Transverse colon (tissue), 3 donors: ENCODE results near the gene ME3.

Experiments
- POLR2A ChIP-seq: fragments of 450-650 bp; IDR thresholded peaks from one replicate; pipeline ENCODE4 v1.6.1; 2016; ENCODE audit warnings: antibody characterized with exemption, mild to moderate bottlenecking, moderate library complexity
- POLR2AphosphoS5 ChIP-seq, 3 donors: sonication (generic); formaldehyde crosslinking; IDR thresholded peaks; one replicate each; pipeline ENCODE4 v1.6.1; 2016; ENCODE audit warnings: antibody characterized with exemption in 3 of 3

DNA sequence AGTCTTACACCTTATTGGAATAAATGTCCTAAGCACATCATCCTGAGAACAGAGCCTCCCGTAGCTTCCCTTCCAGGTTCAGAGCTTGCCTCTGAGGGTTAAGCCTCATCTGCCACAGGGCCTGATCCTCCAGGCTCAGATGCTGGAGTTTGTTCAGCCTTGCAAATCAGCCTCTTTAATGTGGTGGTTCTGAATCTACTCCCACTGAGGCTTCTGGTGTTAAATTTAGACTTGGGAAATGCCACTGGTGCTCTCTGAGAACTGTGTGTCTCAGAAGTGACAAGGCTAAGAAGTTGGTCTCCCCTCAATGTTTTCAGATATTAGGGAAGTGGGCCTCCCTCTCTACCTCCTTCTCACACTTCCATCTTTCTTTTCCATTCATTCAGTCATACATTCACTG is 229.0 kb downstream of the ME3 start:
- no peak for TF ChIP-seq POLR2AphosphoS5 (IDR thresholded peaks at IDR 0.05)
- TF ChIP-seq POLR2A, result no peak
